Daoy (cell line): Measurements from ENCODE around the gene CFB. TPM values are rescaled to one million over a fixed set of nuclear protein-coding genes. Genes with fewer than 3 reads are reported as not detected.
"Not testable (repeated sequence)": the region's sequence is repeated elsewhere in the genome, so short reads cannot be mapped to it uniquely, and the experiment has no call there.

Source experiments
- DNase-seq: peaks from one replicate; pipeline ENCODE4 v3.0.0-alpha.2; 2015; ENCODE audit warnings: low read depth
- total RNA-seq: library from RNA; depleted of rRNA; stranded (reverse); fragments of >200 nt; shearing (Covaris generic); gene quantifications from 2 replicates; pipeline ENCODE4 v1.2.3, GENCODE V29; 2014

Gene CFB
- total RNA-seq, 1 experiment from 2014 or later: 0.86 TPM

DNA sequence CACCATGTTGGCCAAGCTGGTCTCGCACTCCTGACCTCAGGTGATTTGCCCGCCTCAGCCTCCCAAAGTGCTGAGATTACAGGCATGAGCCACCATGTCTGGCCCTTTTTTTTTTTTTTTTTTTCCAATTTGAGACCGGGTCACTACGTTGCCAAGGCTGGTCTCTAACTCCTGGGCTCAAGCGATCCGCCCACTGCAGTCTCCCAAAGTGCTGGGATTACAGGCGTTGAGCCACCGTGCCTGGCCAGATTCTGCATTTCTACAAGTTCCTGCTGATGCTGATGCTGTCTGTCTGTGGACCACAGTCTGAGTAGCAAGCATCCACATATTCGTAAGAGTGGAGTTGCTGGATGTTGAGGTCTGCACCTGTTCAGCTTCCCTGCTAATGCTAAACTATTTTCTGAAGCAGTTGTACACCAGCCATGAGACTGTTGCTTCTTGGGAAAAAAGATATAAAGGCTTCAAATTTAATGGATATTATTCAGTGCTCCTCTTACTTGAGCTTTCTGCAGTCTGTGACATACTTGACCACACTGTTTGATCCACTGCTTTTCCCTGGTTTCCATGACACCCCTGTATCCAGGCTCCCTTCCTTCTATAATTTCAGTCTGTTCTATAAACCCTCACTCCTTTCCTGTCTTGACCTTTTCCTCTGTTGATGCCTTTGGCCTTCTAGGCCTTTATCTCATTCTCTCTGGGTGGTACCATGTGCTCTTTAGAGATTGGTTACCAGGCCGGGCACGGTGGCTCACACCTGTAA lies 33.9 kb upstream of the CFB start:
- no peak for DNase-seq

DNA sequence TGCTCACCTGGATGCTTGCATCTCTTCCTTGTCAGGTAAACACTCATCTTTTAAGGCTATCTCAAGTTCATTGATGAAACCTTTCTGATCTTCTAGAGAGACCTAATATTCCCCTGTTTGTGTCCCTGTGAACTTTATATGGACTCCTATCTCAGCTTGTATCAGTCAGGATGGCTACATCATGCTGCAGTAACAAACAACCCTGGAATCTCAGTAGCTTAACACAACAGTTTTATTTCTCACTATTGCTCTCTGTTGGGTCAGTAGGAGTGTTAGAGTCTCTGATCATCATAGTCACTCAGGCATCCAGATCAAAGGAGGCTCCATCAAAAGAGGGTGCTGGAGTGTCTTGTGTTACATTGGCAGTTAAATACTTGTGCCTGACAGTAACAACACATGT lies 30.5 kb upstream of the CFB start:
- no peak for DNase-seq

- DNase-seq: no peak
Observed at GRCh38 chr6:31915756-31916155, 30.1 kb upstream of the CFB start.

DNA sequence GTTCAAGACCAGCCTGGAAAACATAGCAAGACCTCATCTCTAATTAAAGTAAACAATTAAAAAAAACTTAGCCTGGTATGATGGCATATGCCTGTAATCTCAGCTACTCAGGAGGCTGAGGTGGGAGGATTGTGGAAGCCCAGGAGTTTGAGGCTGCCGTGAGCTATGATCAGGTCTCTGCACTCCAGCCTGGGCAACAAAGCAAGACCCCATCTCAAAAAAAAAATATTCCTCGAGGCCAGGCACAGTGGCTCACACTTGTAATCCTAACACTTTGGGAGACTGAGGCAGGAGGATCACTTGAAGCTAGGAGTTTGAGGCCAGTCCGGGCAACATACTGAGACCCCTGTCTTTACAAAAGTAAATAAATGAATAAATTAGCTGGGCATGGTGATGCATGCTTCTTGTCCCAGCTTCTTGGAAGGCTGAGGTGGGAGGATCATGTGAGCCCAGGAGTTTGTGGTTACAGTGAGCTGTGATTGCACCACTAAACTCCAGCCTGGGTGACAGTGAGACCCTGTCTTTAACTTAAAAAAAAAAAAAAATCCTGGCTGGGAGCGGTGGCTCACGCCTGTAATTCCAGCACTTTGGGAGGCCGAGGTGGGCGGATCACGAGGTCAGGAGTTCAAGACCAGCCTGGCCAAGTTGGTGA lies 27.7 kb upstream of the CFB start:
- no peak for DNase-seq

DNA sequence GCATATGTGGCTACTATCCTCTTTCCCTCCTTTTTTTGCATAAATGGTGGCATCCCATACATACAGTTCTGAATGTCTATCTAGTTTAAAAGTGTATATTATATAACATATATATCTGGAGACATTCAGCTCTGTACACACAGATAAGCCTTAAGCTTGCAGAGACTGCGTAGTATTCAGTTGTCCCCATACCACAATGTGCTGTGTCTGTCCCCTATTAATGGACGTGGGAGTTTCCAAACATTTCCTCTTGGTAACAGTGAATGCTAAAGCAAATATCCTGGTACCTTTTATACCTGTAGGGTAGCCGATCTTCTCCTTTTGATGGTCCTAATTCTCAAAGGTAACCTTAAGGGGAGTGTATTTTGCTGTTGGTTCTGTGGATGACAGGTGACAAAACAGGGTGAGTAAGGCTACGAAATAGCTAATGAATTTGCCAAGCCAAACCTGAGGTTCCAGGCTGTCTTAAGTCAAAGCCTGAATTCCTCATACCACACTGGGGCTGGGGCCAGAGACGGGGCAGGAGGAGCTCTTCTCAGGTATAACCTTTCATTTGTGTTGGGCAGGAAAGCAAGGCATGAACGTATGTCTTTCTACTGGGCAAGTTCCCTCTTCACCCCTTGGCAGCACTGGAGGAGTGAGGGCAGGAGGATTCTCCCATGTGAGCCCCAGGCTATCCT lies 26.1 kb upstream of the CFB start:
- no peak for DNase-seq

- no peak for DNase-seq
Observed at GRCh38 chr6:31920811-31921210, 25.1 kb upstream of the CFB start.

GRCh38 chr6:31922942-31923341 lies 23.0 kb upstream of the CFB start:
- no peak for DNase-seq

DNA sequence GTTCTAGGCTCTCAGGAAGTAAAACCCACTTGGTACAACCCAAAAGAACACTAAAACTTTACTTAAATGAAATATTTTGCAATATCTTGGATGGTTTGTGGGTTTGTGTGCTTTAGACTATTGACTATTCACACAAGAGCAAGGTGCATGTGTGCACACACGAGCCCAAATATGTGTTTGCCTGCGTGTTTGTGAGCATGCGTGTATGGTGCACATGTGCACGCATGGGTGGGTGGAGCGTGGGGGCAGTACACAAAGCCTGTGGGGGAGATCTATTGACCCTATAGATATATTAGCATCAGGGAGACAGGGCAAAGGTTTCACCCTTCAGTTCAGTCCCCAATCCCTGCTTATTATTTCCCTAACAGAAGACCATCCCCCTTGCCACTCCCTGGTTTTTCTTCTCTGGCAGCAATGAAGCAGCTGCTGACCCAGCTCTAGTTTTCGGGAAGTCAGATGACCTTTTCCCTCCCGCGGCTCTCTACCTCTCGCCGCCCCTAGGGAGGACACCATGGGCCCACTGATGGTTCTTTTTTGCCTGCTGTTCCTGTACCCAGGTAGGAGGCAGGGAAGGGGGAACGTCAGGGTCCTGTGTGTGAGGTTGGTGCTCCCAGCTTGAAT lies 18.5 kb upstream of the CFB start, which contains the start of gene C2:
TSS of gene C2 (plus strand) at position 476 of the 621 bp plus-strand sequence. CDS start at position 512, 36 bp downstream.
- no peak for DNase-seq

- no peak for DNase-seq
Observed at GRCh38 chr6:31927863-31928671, 17.8 kb upstream of the CFB start.

DNA sequence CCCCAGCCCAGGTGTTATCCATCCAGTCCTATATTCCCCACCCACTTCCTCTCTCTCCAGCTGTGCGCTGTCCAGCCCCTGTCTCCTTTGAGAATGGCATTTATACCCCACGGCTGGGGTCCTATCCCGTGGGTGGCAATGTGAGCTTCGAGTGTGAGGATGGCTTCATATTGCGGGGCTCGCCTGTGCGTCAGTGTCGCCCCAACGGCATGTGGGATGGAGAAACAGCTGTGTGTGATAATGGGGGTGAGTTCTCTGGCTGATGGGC lies 17.3 kb upstream of the CFB start:
- DNase-seq: no peak

DNA sequence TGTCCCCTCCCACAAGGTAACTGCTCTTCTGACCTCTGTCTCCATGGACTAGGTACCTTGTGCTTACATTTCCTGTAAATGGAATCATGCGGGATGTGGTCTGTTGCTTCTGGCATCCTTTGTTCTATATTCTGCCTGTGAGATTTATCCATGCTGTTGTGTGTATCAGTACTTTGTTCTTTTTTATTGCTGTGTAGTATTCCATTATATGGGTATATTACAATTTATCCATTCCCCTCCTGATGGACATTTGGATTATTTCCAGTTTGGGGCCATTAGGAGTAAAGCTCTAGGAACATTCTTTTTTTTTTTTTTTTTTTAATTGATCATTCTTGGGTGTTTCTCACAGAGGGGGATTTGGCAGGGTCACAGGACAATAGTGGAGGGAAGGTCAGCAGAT lies 14.9 kb upstream of the CFB start:
- DNase-seq: no peak

DNA sequence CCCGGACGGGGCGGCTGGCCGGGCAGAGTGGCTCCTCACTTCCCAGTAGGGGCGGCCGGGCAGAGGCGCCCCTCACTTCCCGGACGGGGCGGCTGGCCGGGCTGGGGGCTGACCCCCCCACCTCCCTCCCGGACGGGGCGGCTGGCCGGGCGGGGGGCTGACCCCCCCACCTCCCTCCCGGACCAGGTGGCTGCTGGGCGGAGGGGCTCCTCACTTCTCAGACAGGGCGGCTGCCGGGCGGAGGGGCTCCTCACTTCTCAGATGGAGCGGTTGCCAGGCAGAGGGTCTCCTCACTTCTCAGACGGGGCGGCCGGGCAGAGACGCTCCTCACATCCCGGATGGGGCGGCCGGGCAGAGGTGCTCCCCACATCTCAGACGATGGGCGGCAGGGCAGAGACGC lies 13.8 kb upstream of the CFB start:
- DNase-seq: not testable (repeated sequence)

DNA sequence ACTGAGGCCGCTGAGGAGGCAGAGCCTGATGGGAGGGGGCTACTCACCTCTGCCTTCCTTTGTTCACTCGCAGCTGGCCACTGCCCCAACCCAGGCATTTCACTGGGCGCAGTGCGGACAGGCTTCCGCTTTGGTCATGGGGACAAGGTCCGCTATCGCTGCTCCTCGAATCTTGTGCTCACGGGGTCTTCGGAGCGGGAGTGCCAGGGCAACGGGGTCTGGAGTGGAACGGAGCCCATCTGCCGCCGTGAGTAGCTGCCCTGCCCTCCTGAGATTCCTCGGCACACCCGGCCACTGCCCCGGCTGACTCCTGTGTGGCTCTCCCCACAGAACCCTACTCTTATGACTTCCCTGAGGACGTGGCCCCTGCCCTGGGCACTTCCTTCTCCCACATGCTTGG lies 12.4 kb upstream of the CFB start:
- no peak for DNase-seq

GRCh38 chr6:31935021-31935420 lies 10.9 kb upstream of the CFB start:
- DNase-seq: no peak

DNA sequence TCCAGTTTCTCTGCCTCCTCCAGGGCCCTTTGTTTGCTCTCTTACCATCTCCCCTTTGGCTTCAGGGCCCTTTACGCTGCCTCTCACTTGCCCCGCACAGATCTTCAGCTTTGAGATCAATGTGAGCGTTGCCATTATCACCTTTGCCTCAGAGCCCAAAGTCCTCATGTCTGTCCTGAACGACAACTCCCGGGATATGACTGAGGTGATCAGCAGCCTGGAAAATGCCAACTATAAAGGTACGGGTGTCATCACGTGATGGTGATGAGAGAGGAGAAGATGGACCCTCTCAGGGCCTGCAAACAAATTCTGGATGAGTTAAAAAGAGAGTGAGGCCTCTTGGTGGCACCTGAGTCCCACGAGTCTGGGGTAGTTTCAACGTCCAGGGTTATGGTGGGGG lies 10.1 kb upstream of the CFB start:
- DNase-seq: no peak

DNA sequence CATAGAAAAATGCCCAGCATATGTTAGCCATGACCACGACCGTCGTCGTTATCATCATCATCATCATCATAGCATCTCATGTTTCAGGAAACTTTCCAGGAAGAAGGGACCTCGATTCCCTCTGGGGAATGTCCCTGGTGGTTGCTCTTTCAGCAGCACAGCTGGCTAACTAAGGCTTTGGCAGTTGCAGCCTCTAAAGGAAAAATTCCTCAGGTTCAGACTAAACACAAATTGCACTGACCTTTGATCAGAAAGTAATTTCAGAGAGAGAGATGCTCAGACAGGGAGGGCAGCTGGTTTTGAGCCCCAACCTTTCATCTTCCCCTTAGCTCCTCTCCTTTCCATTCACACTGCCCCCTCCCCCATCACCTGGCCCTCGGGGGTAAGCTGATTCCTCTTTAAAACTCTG lies 5.6 kb upstream of the CFB start:
- DNase-seq: peak; percentile 33

DNA sequence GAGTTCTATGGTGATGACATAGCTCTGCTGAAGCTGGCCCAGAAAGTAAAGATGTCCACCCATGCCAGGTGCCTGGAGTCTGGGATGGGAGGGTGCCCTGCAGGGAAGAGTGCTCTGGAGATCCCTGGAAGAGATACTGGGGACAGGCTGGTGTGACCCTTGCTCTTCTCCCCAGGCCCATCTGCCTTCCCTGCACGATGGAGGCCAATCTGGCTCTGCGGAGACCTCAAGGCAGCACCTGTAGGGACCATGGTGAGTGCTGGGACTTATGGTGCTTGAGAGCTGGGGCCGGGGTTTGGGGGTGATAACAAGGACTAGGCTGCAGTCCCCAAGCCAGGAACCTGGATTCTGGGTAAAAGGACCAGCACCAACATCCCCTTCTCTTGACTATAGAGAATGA lies 2.2 kb upstream of the CFB start:
- DNase-seq: no peak

- DNase-seq: no peak
Observed at GRCh38 chr6:31945154-31945506, 765 bp upstream of the CFB start.

DNA sequence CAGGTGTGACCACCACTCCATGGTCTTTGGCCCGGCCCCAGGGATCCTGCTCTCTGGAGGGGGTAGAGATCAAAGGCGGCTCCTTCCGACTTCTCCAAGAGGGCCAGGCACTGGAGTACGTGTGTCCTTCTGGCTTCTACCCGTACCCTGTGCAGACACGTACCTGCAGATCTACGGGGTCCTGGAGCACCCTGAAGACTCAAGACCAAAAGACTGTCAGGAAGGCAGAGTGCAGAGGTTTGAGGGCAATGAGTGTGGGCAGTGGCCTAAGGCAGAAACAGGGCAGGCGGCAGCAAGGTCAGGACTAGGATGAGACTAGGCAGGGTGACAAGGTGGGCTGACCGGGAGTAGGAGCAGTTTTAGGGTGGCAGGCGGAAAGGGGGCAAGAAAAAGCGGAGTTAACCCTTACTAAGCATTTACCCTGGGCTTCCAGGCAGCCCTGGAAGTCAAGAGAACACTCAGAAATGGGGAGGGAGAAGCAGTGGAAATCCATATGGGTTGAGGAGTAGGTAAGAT lies 533 bp downstream of the CFB start:
- no peak for DNase-seq

DNA sequence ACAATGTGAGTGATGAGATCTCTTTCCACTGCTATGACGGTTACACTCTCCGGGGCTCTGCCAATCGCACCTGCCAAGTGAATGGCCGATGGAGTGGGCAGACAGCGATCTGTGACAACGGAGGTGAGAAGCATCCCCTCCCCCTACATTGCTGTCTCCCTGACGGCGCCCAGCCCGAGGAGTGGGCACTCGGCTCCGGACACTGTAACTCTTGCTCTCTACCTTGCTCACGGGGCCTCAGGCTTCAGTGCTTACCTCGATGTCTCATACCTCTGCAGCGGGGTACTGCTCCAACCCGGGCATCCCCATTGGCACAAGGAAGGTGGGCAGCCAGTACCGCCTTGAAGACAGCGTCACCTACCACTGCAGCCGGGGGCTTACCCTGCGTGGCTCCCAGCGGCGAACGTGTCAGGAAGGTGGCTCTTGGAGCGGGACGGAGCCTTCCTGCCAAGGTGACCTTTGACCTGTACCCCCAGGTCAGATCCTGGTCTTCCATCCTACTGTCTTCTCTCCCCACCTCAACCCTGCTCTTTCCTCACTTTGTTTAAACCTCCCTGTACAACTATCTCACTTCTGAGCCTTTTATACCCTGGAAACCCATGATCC lies 1.3 kb downstream of the CFB start:
- no peak for DNase-seq

DNA sequence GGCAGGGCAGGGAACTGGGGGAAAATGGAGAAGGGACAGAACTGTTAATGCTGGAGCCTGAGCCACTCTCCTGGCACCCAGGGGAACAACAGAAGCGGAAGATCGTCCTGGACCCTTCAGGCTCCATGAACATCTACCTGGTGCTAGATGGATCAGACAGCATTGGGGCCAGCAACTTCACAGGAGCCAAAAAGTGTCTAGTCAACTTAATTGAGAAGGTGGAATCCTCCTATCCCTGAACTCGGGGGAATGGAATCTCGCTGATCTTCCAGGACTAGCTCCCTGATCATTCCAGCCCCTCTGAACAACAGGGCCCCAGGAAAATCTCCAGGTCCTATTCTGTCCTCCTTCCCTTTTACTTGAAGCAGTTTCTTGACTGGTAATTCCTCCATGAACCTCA lies 2.0 kb downstream of the CFB start:
- DNase-seq: no peak
